Common myeloid progenitor, CD34-positive (primary cell): ENCODE measurements around the gene MYO1B.
A peak's percentile ranks its signal among the peaks of the same experiment; 100 is the strongest.

Source experiments
- CTCF ChIA-PET: fragments of 350-600 bp; sonication (Branson Sonifier 250); formaldehyde crosslinking; loops from one replicate; lab custom pipeline; 2021; ENCODE audit warnings: antibody characterized with exemption; lab: Charles Lee
- POLR2A ChIA-PET: fragments of 350-600 bp; sonication (Branson Sonifier 250); formaldehyde crosslinking; loops from one replicate; lab custom pipeline; 2021; ENCODE audit warnings: antibody characterized with exemption; lab: Charles Lee
- DNase-seq, 3 donors: peaks; one replicate each; pipeline versions ENCODE4 v3.0.0 to v3.0.0-alpha.2; 2013
- H3K27ac ChIP-seq, 2 experiments: 1 replicate in 1 of 2; 2 replicates in 1 of 2; pipeline ENCODE4 v1.7.0; 2013; ENCODE audit warnings: inconsistent platforms in 2 of 2, low read length in 2 of 2, mild to moderate bottlenecking in 2 of 2, low read depth in 1 of 2, moderate library complexity in 1 of 2; ENCODE audit not compliant: severe bottlenecking in 2 of 2, insufficient read depth in 1 of 2, poor library complexity in 1 of 2
- H3K27me3 ChIP-seq, 5 experiments: replicated peaks in 2 of 5; 1 replicate in 3 of 5; 2 replicates in 2 of 5; pipeline versions ENCODE4 v1.6.1 to v1.7.0; 2013; ENCODE audit warnings: low read length in 4 of 5, mild to moderate bottlenecking in 2 of 5, moderate library complexity in 2 of 5, inconsistent platforms in 1 of 5; ENCODE audit not compliant: insufficient read depth in 5 of 5, control insufficient read depth in 4 of 5
- H3K36me3 ChIP-seq, 4 experiments: 1 replicate in 2 of 4; 2 replicates in 2 of 4; pipeline versions ENCODE4 v1.6.1 to v1.7.0; 2013; ENCODE audit warnings: low read length in 3 of 4, control low read depth in 1 of 4, mild to moderate bottlenecking in 1 of 4; ENCODE audit not compliant: control insufficient read depth in 4 of 4, insufficient read depth in 4 of 4
- H3K4me1 ChIP-seq, 4 experiments: 1 replicate in 3 of 4; 2 replicates in 1 of 4; pipeline versions ENCODE4 v1.6.1 to v1.7.1; 2013; ENCODE audit warnings: low read length in 3 of 4, mild to moderate bottlenecking in 3 of 4, control low read depth in 1 of 4, inconsistent platforms in 1 of 4, moderate library complexity in 1 of 4; ENCODE audit not compliant: control insufficient read depth in 4 of 4, insufficient read depth in 4 of 4; ENCODE audit errors: control extremely low read depth in 1 of 4
- H3K4me3 ChIP-seq, 7 experiments: 1 replicate in 4 of 7; 2 replicates in 3 of 7; pipeline versions ENCODE4 v1.5.1 to v1.7.0; 2013; ENCODE audit warnings: mild to moderate bottlenecking in 7 of 7, low read length in 6 of 7, moderate library complexity in 6 of 7, inconsistent platforms in 2 of 7, low read depth in 2 of 7, control low read depth in 1 of 7; ENCODE audit not compliant: insufficient read depth in 4 of 7, control insufficient read depth in 1 of 7; ENCODE audit errors: extremely low read depth in 1 of 7
- H3K9me3 ChIP-seq, 5 experiments: 1 replicate in 4 of 5; 2 replicates in 1 of 5; pipeline versions ENCODE4 v1.6.1 to v1.7.1; 2013; ENCODE audit warnings: low read length in 4 of 5, mild to moderate bottlenecking in 2 of 5, inconsistent platforms in 1 of 5, low read depth in 1 of 5, moderate library complexity in 1 of 5; ENCODE audit not compliant: control insufficient read depth in 4 of 5, insufficient read depth in 2 of 5; ENCODE audit errors: control extremely low read depth in 1 of 5
- WGBS: methylation state at CpG from one replicate; pipeline ENCODE4 v1.1.5; 2013; ENCODE audit not compliant: insufficient coverage; 5-methylcytosine and 5-hydroxymethylcytosine counted together

The MYO1B gene

GRCh38 chr2:191376981-191377629 is 131.9 kb downstream of the MYO1B start:
- Histone ChIP-seq H3K4me1 (peaks cover 0 to 21% (median 13%) of the 10 kb centered on the region in 4 experiments), H3K36me3 (no peaks in the 10 kb centered on the region), H3K9me3 (no peaks in the 10 kb centered on the region), H3K4me3 (no peak overlapping the region), H3K27me3 (no peaks in the 10 kb centered on the region), H3K27ac (no peak overlapping the region)
- WGBS: 50% methylated on average over 2 of the region's 3 CpGs
- ChIA-PET POLR2A (no interaction called here), CTCF (no interaction called here)
- peak; percentile 67 to 89 (median 85) for DNase-seq

GRCh38 chr2:191379375-191379774 is 134.2 kb downstream of the MYO1B start:
- Histone ChIP-seq H3K27ac (no peak overlapping the region), H3K9me3 (no peaks in the 10 kb centered on the region), H3K27me3 (no peaks in the 10 kb centered on the region), H3K36me3 (no peaks in the 10 kb centered on the region), H3K4me1 (peaks cover 0 to 21% (median 13%) of the 10 kb centered on the region in 4 experiments), H3K4me3 (no peak overlapping the region)
- ChIA-PET CTCF (interaction anchor here (0.6 to 1.0 kb wide), 2 partner anchors 57 to 785 kb away, joined by 3 read pairs; no protein-coding TSS in a partner anchor), POLR2A (no interaction called here)
- DNase-seq: no peak

- no peaks in the 10 kb centered on the region for H3K36me3 ChIP-seq
- H3K27me3 ChIP-seq: no peaks in the 10 kb centered on the region
- WGBS: no CpG with 5 or more reads among the region's 1 CpG
- no peak overlapping the region for H3K27ac ChIP-seq
- H3K4me3 ChIP-seq: no peak overlapping the region
- CTCF ChIA-PET: no interaction called here
- no peak for DNase-seq
- POLR2A ChIA-PET: no interaction called here
- H3K4me1 ChIP-seq: peaks cover 0 to 9% (median 5%) of the 10 kb centered on the region in 4 experiments
- H3K9me3 ChIP-seq: no peaks in the 10 kb centered on the region
Observed at GRCh38 chr2:191382801-191383200, 137.6 kb downstream of the MYO1B start.

- CTCF ChIA-PET: no interaction called here
- no peak overlapping the region for H3K4me3 ChIP-seq
- no peak overlapping the region for H3K27ac ChIP-seq
- WGBS: no CpG with 5 or more reads among the region's 1 CpG
- POLR2A ChIA-PET: no interaction called here
- H3K27me3 ChIP-seq: no peaks in the 10 kb centered on the region
- no peak for DNase-seq
- H3K4me1 ChIP-seq: peaks cover 0 to 4% (median 2%) of the 10 kb centered on the region in 4 experiments
- no peaks in the 10 kb centered on the region for H3K9me3 ChIP-seq
- H3K36me3 ChIP-seq: no peaks in the 10 kb centered on the region
Observed at GRCh38 chr2:191383486-191383885, 138.3 kb downstream of the MYO1B start.

- Histone ChIP-seq H3K27ac (no peak overlapping the region), H3K27me3 (no peaks in the 10 kb centered on the region), H3K4me1 (no peaks in the 10 kb centered on the region), H3K36me3 (no peaks in the 10 kb centered on the region), H3K9me3 (no peaks in the 10 kb centered on the region), H3K4me3 (no peak overlapping the region)
- CTCF ChIA-PET: no interaction called here
- WGBS: 96% methylated on average over 2 of the region's 2 CpGs
- no peak for DNase-seq
- POLR2A ChIA-PET: no interaction called here
Observed at GRCh38 chr2:191384829-191385228, 139.6 kb downstream of the MYO1B start.

GRCh38 chr2:191385416-191386160 is 140.4 kb downstream of the MYO1B start:
- POLR2A ChIA-PET: no interaction called here
- WGBS: 91% methylated on average over 3 of the region's 6 CpGs
- Histone ChIP-seq H3K4me3 (no peak overlapping the region), H3K9me3 (no peaks in the 10 kb centered on the region), H3K36me3 (no peaks in the 10 kb centered on the region), H3K27ac (no peak overlapping the region), H3K27me3 (no peaks in the 10 kb centered on the region), H3K4me1 (no peaks in the 10 kb centered on the region)
- DNase-seq: no peak
- CTCF ChIA-PET: no interaction called here

GRCh38 chr2:191386938-191387536 is 141.8 kb downstream of the MYO1B start:
- H3K9me3 ChIP-seq: no peaks in the 10 kb centered on the region
- CTCF ChIA-PET: interaction anchor here (0.8 kb wide), 1 partner anchor 19 kb away, joined by 3 read pairs; no protein-coding TSS in a partner anchor
- WGBS: 98% methylated on average over 5 of the region's 7 CpGs
- no peaks in the 10 kb centered on the region for H3K4me1 ChIP-seq
- POLR2A ChIA-PET: no interaction called here
- no peaks in the 10 kb centered on the region for H3K36me3 ChIP-seq
- H3K27ac ChIP-seq: no peak overlapping the region
- DNase-seq: no peak
- H3K27me3 ChIP-seq: no peaks in the 10 kb centered on the region
- no peak overlapping the region for H3K4me3 ChIP-seq
